Measurements from ENCODE around the gene KLHL26.

DNA sequence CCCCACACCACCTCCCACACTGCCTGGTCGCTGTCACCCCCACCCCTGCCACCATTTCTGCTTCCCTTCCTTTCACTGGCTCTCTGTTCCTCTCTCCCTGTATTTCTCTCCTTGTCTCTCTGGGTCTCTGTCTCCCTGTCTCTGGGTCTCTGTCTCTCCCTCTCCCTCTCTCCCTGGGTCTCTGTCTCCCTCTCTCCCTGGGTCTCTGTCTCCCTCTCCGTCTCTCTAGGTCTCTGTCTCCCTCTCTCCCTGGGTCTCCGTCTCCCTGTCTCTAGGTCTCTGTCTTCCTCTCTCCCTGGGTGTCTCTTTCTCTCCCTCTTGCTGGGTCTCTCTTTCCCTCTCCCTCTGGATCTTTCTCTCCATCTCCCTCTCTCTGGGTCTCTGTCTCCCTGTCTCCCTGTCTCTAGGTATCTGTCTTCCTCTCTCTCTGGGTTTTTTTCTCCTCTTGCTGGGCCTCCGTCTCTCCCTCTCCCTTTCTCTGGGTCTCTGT, 21.6 kb downstream of the KLHL26 start:
- TF ChIP-seq, protein P1, sequence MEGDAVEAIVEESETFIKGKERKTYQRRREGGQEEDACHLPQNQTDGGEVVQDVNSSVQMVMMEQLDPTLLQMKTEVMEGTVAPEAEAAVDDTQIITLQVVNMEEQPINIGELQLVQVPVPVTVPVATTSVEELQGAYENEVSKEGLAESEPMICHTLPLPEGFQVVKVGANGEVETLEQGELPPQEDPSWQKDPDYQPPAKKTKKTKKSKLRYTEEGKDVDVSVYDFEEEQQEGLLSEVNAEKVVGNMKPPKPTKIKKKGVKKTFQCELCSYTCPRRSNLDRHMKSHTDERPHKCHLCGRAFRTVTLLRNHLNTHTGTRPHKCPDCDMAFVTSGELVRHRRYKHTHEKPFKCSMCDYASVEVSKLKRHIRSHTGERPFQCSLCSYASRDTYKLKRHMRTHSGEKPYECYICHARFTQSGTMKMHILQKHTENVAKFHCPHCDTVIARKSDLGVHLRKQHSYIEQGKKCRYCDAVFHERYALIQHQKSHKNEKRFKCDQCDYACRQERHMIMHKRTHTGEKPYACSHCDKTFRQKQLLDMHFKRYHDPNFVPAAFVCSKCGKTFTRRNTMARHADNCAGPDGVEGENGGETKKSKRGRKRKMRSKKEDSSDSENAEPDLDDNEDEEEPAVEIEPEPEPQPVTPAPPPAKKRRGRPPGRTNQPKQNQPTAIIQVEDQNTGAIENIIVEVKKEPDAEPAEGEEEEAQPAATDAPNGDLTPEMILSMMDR (IDR thresholded peaks at IDR 0.05; ENCODE audit: insufficient read depth, low read length, poor library complexity, severe bottlenecking) = no peak
- TF ChIP-seq EZH2phosphoT487 (conservative IDR thresholded peaks at IDR 0.05; ENCODE audit: low read length) = no peak

All from SU-DHL-6 (cell line).